HepG2 (cell line): Measurements from ENCODE around the gene IL24. TPM values are rescaled to one million over a fixed set of nuclear protein-coding genes. Genes with fewer than 3 reads are reported as not detected.

Source experiments
- ATAC-seq: fragments of 200-7000 bp; cut with Tn5 transposase; 3 replicates; pipeline ENCODE4 v1.9.1; 2020; ENCODE audit warnings: mild to moderate bottlenecking, moderate library complexity
- BruUV-seq: library from RNA; stranded (reverse); fragments of 400-500 nt; replicated peaks from 2 replicates; lab custom pipeline; 2021; lab: Mats Ljungman, UMichigan
- CTCF ChIA-PET: fragments of 300-600 bp; formaldehyde crosslinking; extraction: SDS; loops from one replicate; lab custom pipeline; 2021; ENCODE audit warnings: low total read pairs, inconsistent platforms, low intra/inter-chr PET ratio; lab: Yijun Ruan, JAX
- POLR2A ChIA-PET: fragments of 350-600 bp; sonication (Branson Sonifier 250); formaldehyde crosslinking; loops from one replicate; lab custom pipeline; 2020; ENCODE audit warnings: antibody characterized with exemption, inconsistent platforms; lab: Yijun Ruan, JAX
- DNase-seq: peaks from one replicate; pipeline ENCODE4 v3.0.0-alpha.2; 2015; ENCODE audit warnings: low spot score
- FAIRE-seq: peaks from 3 replicates; lab custom pipeline; 2011; peaks lifted over from hg19 to GRCh38; lab: Jason Lieb, UNC
- H2AFZ ChIP-seq: one replicate; pipeline ENCODE4 v1.6.1; 2011; ENCODE audit warnings: low read length, inconsistent platforms
- H3K27ac ChIP-seq: fragments of 300-600 bp; 3 replicates; pipeline ENCODE4 v1.8.0; 2011; ENCODE audit warnings: mixed run types, mild to moderate bottlenecking, mixed read lengths, low read length, inconsistent platforms; ENCODE audit not compliant: insufficient read depth; ENCODE audit errors: extremely low read length
- H3K27me3 ChIP-seq, 2 experiments: fragments of 200-600 bp in 1 of 2; 2 replicates in 1 of 2; 3 replicates in 1 of 2; pipeline versions ENCODE4 v1.6.0 to v1.8.0; 2011; ENCODE audit warnings: low read length in 2 of 2, mild to moderate bottlenecking in 2 of 2, moderate library complexity in 2 of 2, inconsistent platforms in 1 of 2; ENCODE audit not compliant: insufficient read depth in 2 of 2, control insufficient read depth in 1 of 2
- H3K36me3 ChIP-seq, 2 experiments: fragments of 200-600 bp in 1 of 2; replicated peaks in 1 of 2; 2 replicates in 1 of 2; 3 replicates in 1 of 2; pipeline versions ENCODE4 v1.5.1 to v1.8.0; 2011; ENCODE audit warnings: low read length in 2 of 2, inconsistent platforms in 1 of 2; ENCODE audit not compliant: insufficient read depth in 2 of 2, control insufficient read depth in 1 of 2
- H3K4me1 ChIP-seq: 2 replicates; pipeline ENCODE4 v1.5.1; 2012; ENCODE audit warnings: low read length, inconsistent platforms; ENCODE audit not compliant: insufficient read depth
- H3K4me2 ChIP-seq: 2 replicates; pipeline ENCODE4 v1.6.0; 2011; ENCODE audit warnings: low read depth, low read length, inconsistent platforms
- H3K4me3 ChIP-seq, 3 experiments: fragments of 200-600 bp in 1 of 3; sonication (generic), shearing (Covaris generic) in 1 of 3; replicated peaks in 1 of 3; 2 replicates each; pipeline ENCODE4 v1.5.1; 2011 to 2016; ENCODE audit warnings: low read length in 3 of 3, inconsistent platforms in 2 of 3, low read depth in 2 of 3, mild to moderate bottlenecking in 2 of 3, control low read depth in 1 of 3, mixed read lengths in 1 of 3; ENCODE audit not compliant: insufficient read depth in 1 of 3
- H3K79me2 ChIP-seq: one replicate; pipeline ENCODE4 v1.6.1; 2011; ENCODE audit warnings: low read length, inconsistent platforms; ENCODE audit not compliant: insufficient read depth
- H3K9ac ChIP-seq: 2 replicates; pipeline ENCODE4 v1.6.0; 2011; ENCODE audit warnings: mild to moderate bottlenecking, low read depth, low read length, inconsistent platforms; ENCODE audit not compliant: insufficient read depth
- H3K9me3 ChIP-seq: 2 replicates; pipeline ENCODE4 v1.5.1; 2012; ENCODE audit warnings: mild to moderate bottlenecking, low read length
- H4K20me1 ChIP-seq: 2 replicates; pipeline ENCODE4 v1.6.0; 2011; ENCODE audit warnings: inconsistent platforms, mild to moderate bottlenecking, low read length, moderate library complexity; ENCODE audit not compliant: insufficient read depth
- ARHGAP35 ChIP-seq: sonication (generic); formaldehyde crosslinking; IDR thresholded peaks from 2 replicates; pipeline ENCODE4 v1.9.0; 2022; ENCODE audit warnings: mild to moderate bottlenecking, inconsistent platforms, moderate library complexity, missing genetic modification reagents, borderline replicate concordance
- ATRX ChIP-seq: sonication (generic); formaldehyde crosslinking; IDR thresholded peaks from 2 replicates; pipeline ENCODE4 v1.4.0; 2020; ENCODE audit warnings: missing genetic modification reagents, borderline replicate concordance
- CTCF ChIP-seq: sonication (generic); formaldehyde crosslinking; IDR thresholded peaks from 2 replicates; pipeline ENCODE4 v1.5.0; 2020; ENCODE audit warnings: mild to moderate bottlenecking, missing genetic modification reagents, moderate library complexity
- DMTF1 ChIP-seq: sonication (generic); formaldehyde crosslinking; IDR thresholded peaks from 2 replicates; pipeline ENCODE4 v1.4.0; 2020; ENCODE audit warnings: mild to moderate bottlenecking, missing genetic modification reagents
- HMGA1 ChIP-seq: sonication (generic); formaldehyde crosslinking; conservative IDR thresholded peaks from 2 replicates; pipeline ENCODE4 v1.4.0; 2020; ENCODE audit warnings: missing genetic modification reagents
- KLF13 ChIP-seq: sonication (generic); formaldehyde crosslinking; IDR thresholded peaks from 2 replicates; pipeline ENCODE4 v1.4.0; 2020; ENCODE audit warnings: mild to moderate bottlenecking, missing genetic modification reagents
- NFE2L1 ChIP-seq: sonication (generic); formaldehyde crosslinking; IDR thresholded peaks from 2 replicates; pipeline ENCODE4 v1.4.0; 2020; ENCODE audit warnings: missing genetic modification reagents, mild to moderate bottlenecking, borderline replicate concordance
- NFKB2 ChIP-seq: sonication (generic); formaldehyde crosslinking; IDR thresholded peaks from 2 replicates; pipeline ENCODE4 v1.4.0; 2020; ENCODE audit warnings: missing genetic modification reagents, borderline replicate concordance
- SNAPC4 ChIP-seq: sonication (generic); formaldehyde crosslinking; IDR thresholded peaks from 2 replicates; pipeline ENCODE4 v1.4.0; 2020; ENCODE audit warnings: mild to moderate bottlenecking, missing genetic modification reagents
- STAG1 ChIP-seq: sonication (generic); formaldehyde crosslinking; IDR thresholded peaks from 2 replicates; pipeline ENCODE4 v1.4.0; 2020; ENCODE audit warnings: missing genetic modification reagents
- ZNF12 ChIP-seq: sonication (generic); formaldehyde crosslinking; IDR thresholded peaks from 2 replicates; pipeline ENCODE4 v1.5.0; 2020; ENCODE audit warnings: missing genetic modification reagents
- ZNF446 ChIP-seq: sonication (generic); formaldehyde crosslinking; IDR thresholded peaks from 2 replicates; pipeline ENCODE4 v1.5.0; 2020; ENCODE audit warnings: mild to moderate bottlenecking, missing genetic modification reagents
- ZNF607 ChIP-seq: sonication (generic); formaldehyde crosslinking; IDR thresholded peaks from 2 replicates; pipeline ENCODE4 v1.5.1; 2020; ENCODE audit warnings: missing genetic modification reagents, mild to moderate bottlenecking, borderline replicate concordance
- ZNF746 ChIP-seq: sonication (generic); formaldehyde crosslinking; IDR thresholded peaks from 2 replicates; pipeline ENCODE4 v1.8.0; 2022; ENCODE audit warnings: mild to moderate bottlenecking, missing genetic modification reagents
- WGBS: methylation state at CpG from one replicate; pipeline ENCODE4 v1.1.6; 2017; ENCODE audit warnings: low lambda C conversion rate; 5-methylcytosine and 5-hydroxymethylcytosine counted together
- in situ Hi-C: cut with HindIII; loops from 2 replicates; pipeline ENCODE4 v1.10.0; 2017; ENCODE audit warnings: low pct_unique_long_range_greater_than_20kb; ENCODE audit not compliant: extremely low pct_ligation_motif_present
- intact Hi-C: fragments of 100-400 bp; cut with micrococcal nuclease; formaldehyde crosslinking; loops from one replicate; pipeline ENCODE4 v1.10.0; 2022; ENCODE audit not compliant: unreplicated experiment
- polyA plus RNA-seq, 8 experiments: library from polyadenylated mRNA; depleted of rRNA in 3 of 8; stranded (reverse) in 7 of 8; unstranded in 1 of 8; fragments of >200 nt; fragmentation: Illumina TruSeq in 4 of 8; extraction: Trizol in 4 of 8; gene quantifications; 2 replicates each; pipeline versions ENCODE4 v1.2.1 to v1.2.3, GENCODE V29; 2011 to 2016; ENCODE audit warnings: low read depth in 4 of 8, missing spikeins in 1 of 8, mixed read lengths in 1 of 8; ENCODE audit not compliant: insufficient read depth in 1 of 8
- total RNA-seq, 5 experiments: library from RNA; depleted of rRNA; stranded (reverse); fragments of >200 nt; fragmentation: Illumina TruSeq; extraction: Trizol; gene quantifications; 2 replicates each; pipeline ENCODE4 v1.2.3, GENCODE V29; 2016; ENCODE audit warnings: low read depth in 1 of 5

IL24 gene
- total and polyA plus RNA-seq, 2 of the 13 experiments (the other 11 are each of a cell fraction or from before 2014, with no cell fraction given), result not detected

GRCh38 chr1:206911064-206911663 is 13.9 kb downstream of the IL24 start:
- no peak overlapping the region for H3K9ac ChIP-seq
- POLR2A ChIA-PET, result no interaction called here
- H3K4me3 ChIP-seq, result no peak overlapping the region
- H3K27me3 ChIP-seq, result peaks cover 4 to 49% of the 10 kb centered on the region in 2 experiments
- ATAC-seq, result 0 out of 3 replicates have a peak, but pooled peaks have one; percentile 17
- H4K20me1 ChIP-seq, result no peaks in the 10 kb centered on the region
- FAIRE-seq, result no peak
- CTCF ChIA-PET, result interaction anchor here (0.7 to 1.0 kb wide), 3 partner anchors 47 to 113 kb away, joined by 3 to 4 read pairs (median 3); no protein-coding TSS in a partner anchor
- DNase-seq, result peak; percentile 16
- H3K4me2 ChIP-seq, result no peak overlapping the region
- no peaks in the 10 kb centered on the region for H3K9me3 ChIP-seq
- H3K36me3 ChIP-seq, result no peaks in the 10 kb centered on the region
- H3K4me1 ChIP-seq, result no peaks in the 10 kb centered on the region
- in situ Hi-C loops (loop anchor here (5.0 to 25.0 kb wide), 2 partner anchors 174 to 274 kb away; partner anchors contain the start of gene DYRK3), intact Hi-C loops (loop anchor here (2.0 to 5.0 kb wide), 3 partner anchors 44 to 184 kb away; partner anchors contain the start of gene IL20)
- 0% methylated on average over 1 of the region's 1 CpG for WGBS
- no TSS peak for BruUV-seq
- no peak overlapping the region for H3K27ac ChIP-seq
- no peaks in the 10 kb centered on the region for H3K79me2 ChIP-seq
- no peak overlapping the region for H2AFZ ChIP-seq
- TF ChIP-seq NFKB2 (CRISPR knock-in tag) (no peak), ZNF446 (CRISPR knock-in tag) (no peak), NFE2L1 (CRISPR knock-in tag) (no peak), ZNF12 (CRISPR knock-in tag) (no peak), HMGA1 (CRISPR knock-in tag) (no peak), SNAPC4 (CRISPR knock-in tag) (no peak), ARHGAP35 (CRISPR knock-in tag) (no peak), DMTF1 (CRISPR knock-in tag) (no peak), KLF13 (CRISPR knock-in tag) (no peak), ZNF746 (no peak), STAG1 (CRISPR knock-in tag) (0 out of 2 replicates have a peak, but pooled peaks have one; percentile 24), ZNF607 (CRISPR knock-in tag) (no peak), ATRX (CRISPR knock-in tag) (no peak), CTCF (peak; percentile 44)
